ENCODE results near the gene YY1AP1.
A peak's percentile ranks its signal among the peaks of the same experiment; 100 is the strongest.
"Not testable (repeated sequence)": the region's sequence is repeated elsewhere in the genome, so short reads cannot be mapped to it uniquely, and the experiment has no call there.

YY1AP1 gene

DNA sequence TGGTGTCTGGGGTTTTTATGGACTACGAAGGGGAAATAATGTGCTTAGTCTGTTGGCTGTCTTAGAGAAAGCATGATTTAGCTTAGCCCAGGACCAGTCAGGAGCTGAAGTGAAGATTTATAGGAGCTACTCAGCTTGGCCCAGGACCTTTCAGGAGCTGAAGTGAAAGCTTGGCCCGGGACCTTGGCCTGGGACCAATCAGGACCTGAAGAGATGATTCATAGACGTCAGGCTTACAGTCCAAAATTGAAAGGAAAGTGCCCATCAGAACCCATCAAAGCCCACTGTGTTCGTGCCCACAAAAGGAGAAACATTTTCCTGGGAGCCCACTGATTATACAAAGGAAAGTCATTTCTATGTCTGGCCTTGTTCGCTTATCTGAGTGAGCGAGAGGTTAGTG is 42.9 kb downstream of the YY1AP1 start:
- DNase-seq (ENCODE audit: low spot score): no peak

DNA sequence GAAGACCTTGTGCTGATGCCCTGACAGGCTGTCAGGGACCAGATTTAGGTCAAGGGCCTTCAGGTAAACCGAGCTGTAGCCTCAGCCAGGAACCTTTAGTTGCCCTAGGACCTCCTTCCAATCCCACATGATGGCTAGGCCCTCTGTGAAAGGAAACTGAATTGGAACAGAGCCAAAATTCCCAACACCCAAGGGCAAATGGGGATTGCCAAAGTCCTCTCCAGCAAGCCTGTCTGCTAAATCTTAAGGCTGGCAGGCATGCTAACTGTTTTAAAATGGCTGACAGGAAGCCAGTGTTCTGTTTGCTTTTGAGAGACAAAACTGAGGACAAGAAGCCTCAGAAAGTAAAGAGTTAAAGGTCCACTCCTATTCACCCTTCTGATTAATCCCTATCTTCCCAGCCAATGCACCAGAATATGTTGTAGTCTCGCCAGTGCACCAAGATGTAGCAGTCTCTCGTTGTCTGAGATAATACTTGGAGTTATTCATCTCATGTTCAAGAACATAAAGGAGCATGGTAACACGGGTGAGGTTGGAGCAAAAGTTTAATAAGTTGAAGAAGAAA is 43.5 kb downstream of the YY1AP1 start:
- DNase-seq (ENCODE audit: low spot score): no peak

- DNase-seq (ENCODE audit: low spot score): no peak
Measured at GRCh38 chr1:155643230-155643629, 45.3 kb downstream of the YY1AP1 start.

- DNase-seq (ENCODE audit: low spot score): not testable (repeated sequence)
Measured at GRCh38 chr1:155642559-155643180, 45.9 kb downstream of the YY1AP1 start.

DNA sequence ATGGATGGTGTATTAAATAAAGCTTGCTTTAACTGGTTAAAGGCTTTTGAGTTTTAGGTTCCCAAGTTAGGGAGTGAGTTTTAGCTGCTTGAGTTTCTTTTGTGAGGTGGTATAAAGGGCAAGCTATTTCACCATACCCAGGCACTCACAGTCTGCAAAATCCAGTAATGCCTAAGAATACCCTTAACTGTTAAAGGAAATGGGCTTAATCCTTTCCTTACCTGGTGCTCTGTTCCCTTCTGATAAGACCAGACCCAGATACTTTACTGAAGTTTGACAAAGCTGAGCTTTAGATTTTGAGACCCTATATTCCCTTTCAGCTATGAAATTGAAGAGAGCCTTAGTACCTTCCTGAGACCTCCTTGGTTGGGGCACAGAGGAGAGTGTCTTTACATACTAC is 48.2 kb downstream of the YY1AP1 start:
- DNase-seq (ENCODE audit: low spot score): no peak

DNA sequence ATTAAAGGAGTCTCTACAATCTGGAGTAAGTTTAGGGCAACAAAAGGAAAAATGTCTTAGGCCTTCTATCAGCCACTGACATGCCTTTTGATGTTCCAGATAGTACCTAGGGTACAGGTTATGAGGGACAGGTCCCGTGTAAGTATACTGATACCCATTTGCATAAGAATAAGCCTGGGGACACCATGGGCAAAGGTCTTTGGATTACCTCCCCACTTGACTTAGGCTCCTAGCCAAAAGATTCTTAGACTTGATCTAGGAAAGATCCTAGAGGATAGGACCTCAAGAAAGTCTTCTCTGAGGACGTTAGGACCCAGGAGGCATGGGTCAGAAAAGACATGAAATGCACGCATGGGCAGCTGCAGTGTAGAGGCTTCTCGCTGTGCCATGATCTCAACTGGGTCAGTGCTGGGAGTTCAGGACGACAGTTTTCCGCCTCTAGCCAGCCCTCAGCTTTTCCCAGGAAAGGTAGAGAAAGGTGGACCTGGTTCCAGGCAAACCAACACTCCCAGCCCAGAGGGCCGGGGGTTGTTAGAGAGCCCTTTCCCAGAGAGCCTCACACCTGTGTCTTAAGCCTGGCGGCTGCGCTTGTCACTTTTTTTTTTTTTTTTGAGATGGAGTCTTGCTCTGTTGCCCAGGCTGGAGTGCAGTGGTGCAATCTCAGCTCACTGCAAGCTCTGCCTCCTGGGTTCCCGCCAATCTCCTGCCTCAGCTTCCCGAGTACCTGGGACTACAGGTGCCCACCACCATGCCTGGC is 52.0 kb downstream of the YY1AP1 start:
- no peak for DNase-seq (ENCODE audit: low spot score)

DNA sequence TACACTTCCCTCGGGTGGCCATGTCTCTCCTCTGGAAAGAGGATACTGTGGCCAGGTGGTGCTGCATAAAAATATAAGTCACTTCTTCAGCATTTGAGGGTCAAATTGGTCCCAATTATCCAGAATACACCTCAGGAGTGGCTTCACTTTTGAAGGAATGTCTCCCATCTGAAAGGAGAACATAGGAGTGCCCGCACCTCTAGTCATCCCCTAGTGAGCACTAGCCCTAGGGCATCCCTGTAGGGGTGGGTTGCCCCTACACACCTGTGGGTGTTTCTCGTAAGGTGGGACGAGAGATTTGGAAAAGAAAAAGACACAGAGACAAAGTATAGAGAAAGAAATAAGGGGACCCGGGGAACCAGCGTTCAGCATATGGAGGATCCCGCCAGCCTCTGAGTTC is 62.1 kb downstream of the YY1AP1 start:
- not testable (repeated sequence) for DNase-seq (ENCODE audit: low spot score)

DNA sequence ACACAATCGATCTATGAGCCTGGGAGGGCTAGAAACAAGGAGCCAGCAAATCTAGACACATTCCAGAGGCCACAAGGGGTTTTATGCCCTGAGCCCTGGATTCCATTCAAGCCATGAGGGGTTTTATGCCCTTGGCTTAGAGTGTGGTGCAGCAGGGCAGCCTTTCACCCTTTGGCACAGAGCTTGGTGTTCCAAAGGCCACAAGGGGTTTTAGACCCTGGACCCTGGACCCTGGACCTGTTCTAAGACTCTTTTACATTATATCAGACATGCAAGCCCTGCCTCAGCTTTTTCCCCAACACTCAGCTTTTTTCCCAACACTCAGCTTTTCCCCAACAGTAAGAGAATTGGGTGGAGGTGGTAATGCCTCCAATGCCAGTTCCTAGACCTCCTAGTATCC is 65.2 kb downstream of the YY1AP1 start:
- no peak for DNase-seq (ENCODE audit: low spot score)

DNA sequence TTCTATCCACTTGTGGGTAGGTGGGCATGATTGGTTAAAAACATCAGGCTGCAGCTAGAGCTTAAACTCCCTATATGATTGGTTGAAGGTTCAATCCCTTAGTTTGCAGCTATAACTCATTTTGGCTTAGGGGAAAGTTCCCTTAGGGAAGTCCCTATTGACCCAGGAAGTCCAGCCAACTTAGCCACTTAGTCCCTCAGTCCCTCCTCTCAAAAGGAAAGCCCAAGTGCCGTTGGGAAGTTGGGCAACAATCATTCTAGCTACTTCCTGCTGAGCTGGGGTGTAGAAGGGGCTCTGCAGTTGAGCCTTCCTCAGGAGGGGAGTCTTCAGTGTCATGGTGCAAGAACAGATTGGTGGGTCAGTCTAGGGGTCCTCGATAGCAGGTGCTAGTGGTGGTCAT is 66.4 kb downstream of the YY1AP1 start:
- no peak for DNase-seq (ENCODE audit: low spot score)

GRCh38 chr1:155613226-155613625 is 75.3 kb downstream of the YY1AP1 start:
- DNase-seq (ENCODE audit: low spot score): not testable (repeated sequence)

GRCh38 chr1:155610257-155610647 is 78.3 kb downstream of the YY1AP1 start:
- not testable (repeated sequence) for DNase-seq (ENCODE audit: low spot score)

GRCh38 chr1:155609515-155610256 is 78.9 kb downstream of the YY1AP1 start, which contains the start of gene MSTO1:
TSS of gene MSTO1 (plus strand) at chr1:155610218. CDS start at chr1:155610249, 31 bp downstream.
- peak; percentile 98 for DNase-seq (ENCODE audit: low spot score)

All from RKO (cell line).